SK-N-MC (cell line): ENCODE results near the gene ZNF521.

Experiments used
- EZH2 ChIP-seq: fragments of 200-600 bp; sonication (generic); IDR thresholded peaks from one replicate; pipeline ENCODE4 v1.6.1; 2017; ENCODE audit warnings: antibody characterized with exemption
- POLR2AphosphoS5 ChIP-seq: IDR thresholded peaks from 2 replicates; pipeline ENCODE4 v1.6.1; 2012; ENCODE audit warnings: mild to moderate bottlenecking, low read depth, low read length, borderline replicate concordance

GRCh38 chr18:25392192-25392591 lies 40.2 kb upstream of the ZNF521 start:
- TF ChIP-seq EZH2: no peak
- TF ChIP-seq POLR2AphosphoS5: no peak
